Spleen (tissue), 7 donors: ENCODE results near the gene PAK1.

Experiments used
- CTCF ChIP-seq, 11 experiments: fragments of 200-600 bp in 7 of 11; fragments of 450-650 bp in 4 of 11; sonication (generic) in 4 of 11; IDR thresholded peaks in 8 of 11; conservative IDR thresholded peaks in 3 of 11; 1 replicate in 7 of 11; 2 replicates in 4 of 11; pipeline versions ENCODE4 v1.4.0 to v1.8.0; 2016 to 2021; ENCODE audit warnings: antibody characterized with exemption in 11 of 11, inconsistent platforms in 4 of 11, mild to moderate bottlenecking in 1 of 11
- POLR2A ChIP-seq, 3 donors: fragments of 450-650 bp; IDR thresholded peaks; one replicate each; pipeline ENCODE4 v1.5.1; 2017; ENCODE audit warnings: antibody characterized with exemption in 3 of 3, mild to moderate bottlenecking in 1 of 3
- donor health status: DM: no; HTN: no; CAD: no; lungs with moderate emphysema.
- donor health status: DM: no; HTN: no; CAD: no.
- donor health status: DM: no; HTN: no; CAD: no.

- TF ChIP-seq CTCF (IDR thresholded peaks at IDR 0.05 in 8 of 11, conservative IDR thresholded peaks at IDR 0.05 in 3 of 11) (no peak), POLR2A (IDR thresholded peaks at IDR 0.05) (no peak)
Observed at GRCh38 chr11:77379934-77380333, 94.0 kb downstream of the PAK1 start.
